ENCODE measurements around the gene TMPRSS6. TPM values are rescaled to one million over a fixed set of nuclear protein-coding genes. Genes with fewer than 3 reads are reported as not detected.

Gene TMPRSS6
- total and polyA plus RNA-seq, 2 of the 13 experiments (the other 11 are each of a cell fraction or from before 2014, with no cell fraction given) = 4.2 to 4.8 TPM

GRCh38 chr22:37084385-37084784, 25.1 kb downstream of the TMPRSS6 start:
- H4K20me1 ChIP-seq (ENCODE audit: insufficient read depth, low read length) = no peaks in the 10 kb centered on the region
- peaks cover 12% of the 10 kb centered on the region for H3K4me1 ChIP-seq (ENCODE audit: insufficient read depth, low read length)
- CTCF ChIA-PET (ENCODE audit: low intra/inter-chr PET ratio, low total read pairs) = no interaction called here
- no peaks in the 10 kb centered on the region for H3K36me3 ChIP-seq (replicated peaks in 1 of 2; ENCODE audit: control insufficient read depth in 1 of 2, insufficient read depth in 2 of 2, low read length in 2 of 2)
- no peak for DNase-seq (ENCODE audit: low spot score)
- FAIRE-seq = no peak
- no peaks in the 10 kb centered on the region for H3K27me3 ChIP-seq (ENCODE audit: control insufficient read depth in 1 of 2, insufficient read depth in 2 of 2, low read length in 2 of 2)
- H3K79me2 ChIP-seq (ENCODE audit: insufficient read depth, low read length) = no peaks in the 10 kb centered on the region
- intact Hi-C loops (cut with micrococcal nuclease; ENCODE audit: unreplicated experiment) = no loop called here
- in situ Hi-C loops (cut with HindIII; ENCODE audit: extremely low pct_ligation_motif_present, low pct_unique_long_range_greater_than_20kb) = no loop called here
- H3K9ac ChIP-seq (ENCODE audit: insufficient read depth, low read depth, low read length) = no peak overlapping the region
- no peaks in the 10 kb centered on the region for H3K9me3 ChIP-seq (ENCODE audit: low read length)
- 80% methylated on average over 6 of the region's 10 CpGs for WGBS (ENCODE audit: low lambda C conversion rate)
- TF ChIP-seq ZNF253 (CRISPR knock-in tag; IDR thresholded peaks at IDR 0.05; ENCODE audit: borderline replicate concordance) = no peak
- TF ChIP-seq ZNF292 (CRISPR knock-in tag; IDR thresholded peaks at IDR 0.05; ENCODE audit: borderline replicate concordance, low read depth) = no peak
- no peak for TF ChIP-seq FOXO4 (CRISPR knock-in tag; conservative IDR thresholded peaks at IDR 0.05)
- no peak for TF ChIP-seq ISX (CRISPR knock-in tag; conservative IDR thresholded peaks at IDR 0.05)
- no peak for TF ChIP-seq ZBTB7A (CRISPR knock-in tag; IDR thresholded peaks at IDR 0.05)
- TF ChIP-seq ZNF678 (CRISPR knock-in tag; IDR thresholded peaks at IDR 0.05) = no peak
- no peak for TF ChIP-seq REST (IDR thresholded peaks at IDR 0.05; ENCODE audit: borderline replicate concordance in 1 of 2, low read depth in 1 of 2, low read length in 2 of 2)
- no TSS peak for BruUV-seq (replicated peaks)
- no peak overlapping the region for H2AFZ ChIP-seq (ENCODE audit: low read length)
- no peak for ATAC-seq
- no peak overlapping the region for H3K27ac ChIP-seq (ENCODE audit: extremely low read length, insufficient read depth, low read length)
- no peak overlapping the region for H3K4me3 ChIP-seq (replicated peaks in 1 of 3; ENCODE audit: insufficient read depth in 1 of 3, low read depth in 2 of 3, low read length in 3 of 3)
- no peak overlapping the region for H3K4me2 ChIP-seq (ENCODE audit: low read depth, low read length)
- POLR2A ChIA-PET = no interaction called here
